Skeletal muscle tissue (tissue), 4 donors: ENCODE results near the gene ADGRB3. TPM values are rescaled to one million over a fixed set of nuclear protein-coding genes. Genes with fewer than 3 reads are reported as not detected.

Experiments
- H3K27ac ChIP-seq: one replicate; pipeline ENCODE4 v1.7.0; 2013; ENCODE audit warnings: mild to moderate bottlenecking, low read depth, low read length, inconsistent platforms
- H3K27me3 ChIP-seq, 3 donors: one replicate each; pipeline ENCODE4 v1.7.0; 2013; ENCODE audit warnings: low read length in 3 of 3; ENCODE audit not compliant: control insufficient read depth in 3 of 3, insufficient read depth in 3 of 3
- H3K36me3 ChIP-seq, 3 donors: one replicate each; pipeline ENCODE4 v1.7.0; 2013; ENCODE audit warnings: low read length in 3 of 3; ENCODE audit not compliant: control insufficient read depth in 3 of 3, insufficient read depth in 3 of 3
- H3K4me1 ChIP-seq, 3 donors: one replicate each; pipeline ENCODE4 v1.7.0; 2013; ENCODE audit warnings: low read length in 3 of 3, mild to moderate bottlenecking in 3 of 3; ENCODE audit not compliant: control insufficient read depth in 3 of 3, insufficient read depth in 3 of 3
- H3K4me3 ChIP-seq, 3 donors: one replicate each; pipeline ENCODE4 v1.7.0; 2013; ENCODE audit warnings: low read length in 3 of 3
- H3K9ac ChIP-seq, 3 donors: one replicate each; pipeline ENCODE4 v1.7.0; 2013; ENCODE audit warnings: low read length in 3 of 3, mild to moderate bottlenecking in 3 of 3, moderate library complexity in 2 of 3, low read depth in 1 of 3
- H3K9me3 ChIP-seq, 3 donors: one replicate each; pipeline ENCODE4 v1.7.0; 2013; ENCODE audit warnings: low read length in 3 of 3; ENCODE audit not compliant: control insufficient read depth in 3 of 3
- total RNA-seq: library from RNA; depleted of rRNA; stranded (reverse); fragments of >200 nt; gene quantifications from one replicate; pipeline ENCODE4 v1.2.3, GENCODE V29; 2014
- donor health status: Osteomylitis.

ADGRB3 gene
- total RNA-seq, 1 donor from 2014 or later, result 3.1 TPM

DNA sequence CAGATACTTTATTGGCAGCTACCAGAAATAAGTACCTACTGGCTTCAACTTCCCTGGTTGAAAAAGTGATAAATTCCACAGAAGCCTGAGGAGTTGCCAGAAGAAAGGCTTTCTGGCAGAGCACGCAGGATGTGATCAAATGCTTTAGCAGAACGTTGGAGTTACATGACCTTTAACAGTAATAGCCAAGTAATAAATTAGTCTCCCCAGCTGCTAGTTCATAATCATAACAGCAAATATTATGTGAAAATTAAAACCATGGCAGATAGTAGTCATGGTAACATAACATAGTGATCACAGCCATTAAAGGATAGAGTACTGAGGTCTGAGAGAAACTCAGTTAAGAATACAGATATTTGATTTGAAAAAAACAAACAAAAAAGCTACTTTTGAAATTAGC is 567.7 kb downstream of the ADGRB3 start:
- H3K9ac ChIP-seq, result no peak overlapping the region
- H3K27me3 ChIP-seq, result no peaks in the 10 kb centered on the region
- no peaks in the 10 kb centered on the region for H3K9me3 ChIP-seq
- no peak overlapping the region for H3K27ac ChIP-seq
- no peaks in the 10 kb centered on the region for H3K36me3 ChIP-seq
- H3K4me1 ChIP-seq, result no peaks in the 10 kb centered on the region
- H3K4me3 ChIP-seq, result no peak overlapping the region

GRCh38 chr6:69216127-69216526 is 581.0 kb downstream of the ADGRB3 start:
- no peak overlapping the region for H3K9ac ChIP-seq
- H3K4me1 ChIP-seq, result no peaks in the 10 kb centered on the region
- no peak overlapping the region for H3K27ac ChIP-seq
- no peaks in the 10 kb centered on the region for H3K9me3 ChIP-seq
- H3K4me3 ChIP-seq, result no peak overlapping the region
- H3K27me3 ChIP-seq, result no peaks in the 10 kb centered on the region
- H3K36me3 ChIP-seq, result no peaks in the 10 kb centered on the region

DNA sequence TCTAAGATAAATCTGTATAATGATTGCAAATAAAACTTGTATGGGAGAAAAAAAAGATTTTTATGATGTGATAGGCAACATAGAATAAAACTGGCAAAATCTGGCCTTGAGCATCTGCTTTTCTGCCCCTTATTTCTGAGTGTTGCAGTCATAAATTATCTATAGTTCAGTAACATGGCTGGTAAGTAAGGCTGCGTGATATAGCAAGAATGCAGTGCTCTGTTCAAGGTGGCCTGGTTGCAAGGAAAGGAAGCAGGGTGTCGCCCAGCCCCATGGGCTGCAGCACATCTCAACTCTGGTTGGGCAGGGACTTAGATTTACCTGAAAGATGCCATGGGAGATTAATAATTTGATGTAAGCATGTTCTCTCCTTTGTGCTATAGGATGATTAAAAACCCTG is 582.3 kb downstream of the ADGRB3 start:
- Histone ChIP-seq H3K4me1 (no peaks in the 10 kb centered on the region), H3K9me3 (no peaks in the 10 kb centered on the region), H3K36me3 (no peaks in the 10 kb centered on the region), H3K27ac (no peak overlapping the region), H3K9ac (no peak overlapping the region), H3K4me3 (no peak overlapping the region), H3K27me3 (no peaks in the 10 kb centered on the region)

- no peaks in the 10 kb centered on the region for H3K4me1 ChIP-seq
- H3K4me3 ChIP-seq, result no peak overlapping the region
- H3K36me3 ChIP-seq, result no peaks in the 10 kb centered on the region
- H3K9me3 ChIP-seq, result no peaks in the 10 kb centered on the region
- H3K9ac ChIP-seq, result no peak overlapping the region
- no peak overlapping the region for H3K27ac ChIP-seq
- no peaks in the 10 kb centered on the region for H3K27me3 ChIP-seq
These were observed 585.3 kb downstream of the ADGRB3 start for GRCh38 chr6:69220375-69220774.

GRCh38 chr6:69232008-69232407 is 596.9 kb downstream of the ADGRB3 start:
- Histone ChIP-seq H3K4me3 (no peak overlapping the region), H3K9ac (no peak overlapping the region), H3K4me1 (no peaks in the 10 kb centered on the region), H3K36me3 (no peaks in the 10 kb centered on the region), H3K27ac (no peak overlapping the region), H3K9me3 (no peaks in the 10 kb centered on the region), H3K27me3 (no peaks in the 10 kb centered on the region)

DNA sequence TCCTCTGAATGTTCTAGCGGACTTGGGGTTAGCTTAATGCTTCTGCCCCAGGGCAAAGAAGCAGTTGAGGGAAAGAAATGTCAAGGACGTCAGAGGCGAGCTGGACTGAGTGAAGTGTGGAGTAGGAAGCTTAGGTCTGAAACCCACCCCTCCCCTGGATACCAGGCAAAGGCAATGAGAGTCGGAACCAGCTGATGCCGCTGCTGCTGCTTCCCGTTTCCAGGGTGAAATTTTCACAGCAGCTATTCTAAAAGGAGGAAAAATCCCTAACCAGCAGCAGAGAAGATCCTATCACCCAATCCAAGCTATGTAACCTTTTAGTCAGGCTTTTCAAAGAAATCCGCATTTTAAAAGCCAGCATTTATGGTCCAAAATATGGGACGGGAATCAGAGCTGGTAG is 597.4 kb downstream of the ADGRB3 start:
- Histone ChIP-seq H3K9ac (no peak overlapping the region), H3K9me3 (no peaks in the 10 kb centered on the region), H3K4me1 (no peaks in the 10 kb centered on the region), H3K27me3 (no peaks in the 10 kb centered on the region), H3K36me3 (no peaks in the 10 kb centered on the region), H3K4me3 (no peak overlapping the region), H3K27ac (no peak overlapping the region)

DNA sequence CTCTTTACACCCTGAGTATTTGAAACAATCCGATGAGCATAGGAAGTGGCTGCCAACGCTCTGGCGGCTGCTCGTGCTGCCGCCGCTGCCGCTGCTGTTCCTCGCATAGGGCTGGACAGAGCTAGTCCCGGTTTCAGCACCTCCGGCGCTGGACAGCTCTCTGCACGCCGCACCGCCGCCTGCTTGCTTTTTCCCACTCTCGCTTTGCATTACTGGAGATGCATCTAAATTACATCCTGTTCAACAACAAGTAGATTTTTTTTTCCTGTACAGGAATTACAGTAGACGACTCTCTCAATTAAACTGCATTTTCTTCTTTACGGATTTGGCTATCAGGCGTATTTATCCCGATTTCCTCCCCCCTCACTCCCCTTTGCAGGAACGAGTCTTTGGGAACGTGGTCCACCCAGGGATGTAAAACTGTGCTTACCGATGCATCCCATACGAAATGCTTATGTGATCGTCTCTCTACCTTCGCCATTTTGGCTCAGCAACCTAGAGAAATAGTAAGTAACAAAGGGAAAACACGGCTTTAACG is 597.9 kb downstream of the ADGRB3 start:
- Histone ChIP-seq H3K9ac (no peak overlapping the region), H3K4me1 (no peaks in the 10 kb centered on the region), H3K4me3 (no peak overlapping the region), H3K36me3 (no peaks in the 10 kb centered on the region), H3K27ac (no peak overlapping the region), H3K27me3 (no peaks in the 10 kb centered on the region), H3K9me3 (no peaks in the 10 kb centered on the region)

GRCh38 chr6:69238067-69238466 is 603.0 kb downstream of the ADGRB3 start:
- no peak overlapping the region for H3K27ac ChIP-seq
- no peaks in the 10 kb centered on the region for H3K36me3 ChIP-seq
- H3K9me3 ChIP-seq, result no peaks in the 10 kb centered on the region
- no peak overlapping the region for H3K4me3 ChIP-seq
- no peaks in the 10 kb centered on the region for H3K4me1 ChIP-seq
- no peaks in the 10 kb centered on the region for H3K27me3 ChIP-seq
- no peak overlapping the region for H3K9ac ChIP-seq

DNA sequence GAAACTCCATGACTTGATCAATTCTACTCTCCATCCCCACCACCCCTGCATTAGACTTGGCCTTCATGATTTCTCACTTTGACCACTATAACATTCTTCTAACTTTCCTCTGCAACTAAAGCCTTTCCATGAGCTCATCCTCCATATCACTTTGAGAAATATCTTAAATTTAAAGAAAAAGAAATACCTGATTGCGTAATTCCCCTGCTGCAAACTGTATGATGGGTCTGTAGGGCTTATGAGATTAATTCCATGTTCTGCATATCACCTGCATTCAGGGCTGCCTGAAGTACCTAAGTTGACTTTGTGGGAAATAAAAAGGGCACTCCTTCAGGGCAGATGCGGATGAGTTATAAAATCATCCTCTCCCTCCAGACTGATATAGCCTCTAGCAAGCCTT is 611.9 kb downstream of the ADGRB3 start:
- Histone ChIP-seq H3K27ac (no peak overlapping the region), H3K4me1 (no peaks in the 10 kb centered on the region), H3K27me3 (no peaks in the 10 kb centered on the region), H3K4me3 (no peak overlapping the region), H3K36me3 (no peaks in the 10 kb centered on the region), H3K9ac (no peak overlapping the region), H3K9me3 (no peaks in the 10 kb centered on the region)

- H3K4me3 ChIP-seq, result no peak overlapping the region
- no peaks in the 10 kb centered on the region for H3K4me1 ChIP-seq
- H3K27me3 ChIP-seq, result no peaks in the 10 kb centered on the region
- H3K36me3 ChIP-seq, result no peaks in the 10 kb centered on the region
- no peak overlapping the region for H3K9ac ChIP-seq
- H3K9me3 ChIP-seq, result no peaks in the 10 kb centered on the region
- no peak overlapping the region for H3K27ac ChIP-seq
These were observed 625.9 kb downstream of the ADGRB3 start for GRCh38 chr6:69261010-69261409.

DNA sequence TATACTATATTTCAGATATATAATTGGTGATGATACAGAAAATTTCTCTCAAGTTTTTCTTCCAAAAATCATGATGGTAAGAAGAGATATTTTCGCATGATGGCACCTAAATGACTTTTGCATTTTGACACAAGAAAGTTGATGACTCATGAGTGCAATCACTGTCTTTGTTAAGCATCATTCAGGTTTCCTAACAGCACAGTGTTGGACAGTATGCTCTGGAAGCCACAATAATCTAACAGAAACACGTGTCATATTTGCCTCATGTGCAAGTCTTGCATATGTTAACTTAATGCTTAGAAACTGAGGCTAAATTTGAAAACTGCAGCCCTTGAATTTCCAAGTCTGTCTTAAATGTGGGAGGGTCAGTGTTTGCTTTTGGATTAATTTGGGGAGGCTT is 628.2 kb downstream of the ADGRB3 start:
- no peaks in the 10 kb centered on the region for H3K9me3 ChIP-seq
- H3K27ac ChIP-seq, result no peak overlapping the region
- no peak overlapping the region for H3K4me3 ChIP-seq
- H3K9ac ChIP-seq, result no peak overlapping the region
- no peaks in the 10 kb centered on the region for H3K4me1 ChIP-seq
- no peaks in the 10 kb centered on the region for H3K27me3 ChIP-seq
- no peaks in the 10 kb centered on the region for H3K36me3 ChIP-seq
